ENCODE measurements around the gene FCN3. TPM values are rescaled to one million over a fixed set of nuclear protein-coding genes. Genes with fewer than 3 reads are reported as not detected.

FCN3 gene
- total and polyA plus RNA-seq, 9 of the 15 experiments (the other 6 are each of a cell fraction or from before 2014, with no cell fraction given): 0.49 TPM; not detected in 8

DNA sequence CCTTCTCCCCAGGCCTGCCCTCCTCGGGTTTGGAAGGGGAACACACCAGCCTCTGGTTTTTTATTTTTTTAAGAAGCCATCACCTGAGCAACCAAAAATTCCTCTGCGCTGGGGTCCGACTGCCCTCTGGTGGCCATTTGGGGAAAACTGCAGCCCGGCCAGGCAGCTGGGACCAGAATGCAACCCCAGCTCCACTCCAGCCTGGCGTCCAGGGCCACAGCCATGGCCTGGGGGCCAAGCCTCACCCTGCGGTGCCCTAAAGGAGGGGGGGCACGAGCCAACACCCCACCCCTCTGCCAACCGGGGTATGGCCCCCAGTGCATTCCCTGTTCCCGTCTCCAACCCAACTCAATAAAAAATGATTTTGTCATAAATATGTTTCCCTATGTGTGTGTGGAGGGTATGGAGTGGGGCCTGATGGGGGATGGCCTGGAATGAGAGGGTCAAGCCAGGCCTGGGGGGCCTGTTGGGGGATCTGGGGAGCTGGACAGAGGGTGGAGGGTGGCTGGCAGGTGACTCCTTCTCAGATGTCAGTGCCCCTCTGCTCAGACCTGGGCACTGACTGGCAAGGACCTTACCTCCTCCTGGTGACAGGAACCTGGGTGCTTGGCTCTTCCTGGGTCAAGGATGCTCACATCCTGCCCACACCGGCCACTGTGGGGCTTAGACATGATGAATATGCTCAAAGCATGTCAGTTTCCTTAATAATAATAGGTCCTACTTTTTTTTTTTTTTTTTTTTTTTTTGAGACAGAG, 21.0 kb upstream of the FCN3 start (continued):
- no peak for TF ChIP-seq RERE (CRISPR knock-in tag; IDR thresholded peaks at IDR 0.05; ENCODE audit: borderline replicate concordance)

- WGBS (ENCODE audit: insufficient coverage, low coverage, missing lambda C conversion rate): 75% methylated on average over 1 of the region's 1 CpG
Observed at GRCh38 chr1:27394925-27395324, 20.3 kb upstream of the FCN3 start.

More at GRCh38 chr1:27394925-27395324, 20.3 kb upstream of the FCN3 start:
- Histone ChIP-seq H3K27ac (ENCODE audit: extremely low read depth, low read depth, low read length) (peak overlapping the region; percentile 8; the same call in 1 of the 3 replicates), H4K20me1 (replicated peaks; ENCODE audit: control insufficient read depth, insufficient read depth, low read length) (no peaks in the 10 kb centered on the region), H3K9me1 (ENCODE audit: control insufficient read depth, insufficient read depth, low read length) (no peaks in the 10 kb centered on the region), H3K9ac (ENCODE audit: insufficient read depth in 1 of 2, low read depth in 2 of 2, low read length in 2 of 2) (no peak overlapping the region), H3K4me1 (replicated peaks in 1 of 2; ENCODE audit: control insufficient read depth in 2 of 2, insufficient read depth in 2 of 2, low read length in 2 of 2) (peaks cover 8 to 55% of the 10 kb centered on the region in 2 experiments), H3K36me3 (ENCODE audit: control insufficient read depth, insufficient read depth, low read length) (peaks cover 9% of the 10 kb centered on the region; the same call in 1 of the 3 replicates), H3K4me2 (ENCODE audit: insufficient read depth, low read length) (no peak overlapping the region), H3K9me3 (replicated peaks; ENCODE audit: control insufficient read depth, insufficient read depth, low read depth, low read length) (no peaks in the 10 kb centered on the region), H3K79me2 (ENCODE audit: control insufficient read depth, insufficient read depth, low read length) (peaks cover 12% of the 10 kb centered on the region), H2AFZ (ENCODE audit: low read depth, low read length) (no peak overlapping the region), H3K27me3 (ENCODE audit: control insufficient read depth in 2 of 2, insufficient read depth in 2 of 2, low read length in 2 of 2) (no peaks in the 10 kb centered on the region), H3K4me3 (no peak overlapping the region)
- no peak for DNase-seq (ENCODE audit: extremely low read depth in 1 of 4, low spot score in 3 of 4)
- in situ Hi-C loops (cut with MboI) (loop anchor here (5.0 kb wide), 3 partner anchors 212 to 293 kb away; no protein-coding TSS in a partner anchor), intact Hi-C loops (cut with micrococcal nuclease) (loop anchor here (1.0 to 5.0 kb wide), 5 partner anchors 38 to 348 kb away; no protein-coding TSS in a partner anchor)
- TF ChIP-seq ZNF444 (CRISPR knock-in tag; IDR thresholded peaks at IDR 0.05) (no peak), SP2 (IDR thresholded peaks at IDR 0.05; ENCODE audit: extremely low read depth, low read depth, low read length, poor library complexity, severe bottlenecking) (no peak), TBP (optimal IDR thresholded peaks at IDR 0.05; ENCODE audit: low read depth, low read length) (peak; percentile 3), HIVEP1 (CRISPR knock-in tag; IDR thresholded peaks at IDR 0.05) (no peak), TEAD2 (tag; IDR thresholded peaks at IDR 0.05) (no peak)
- TF ChIP-seq, protein P1, sequence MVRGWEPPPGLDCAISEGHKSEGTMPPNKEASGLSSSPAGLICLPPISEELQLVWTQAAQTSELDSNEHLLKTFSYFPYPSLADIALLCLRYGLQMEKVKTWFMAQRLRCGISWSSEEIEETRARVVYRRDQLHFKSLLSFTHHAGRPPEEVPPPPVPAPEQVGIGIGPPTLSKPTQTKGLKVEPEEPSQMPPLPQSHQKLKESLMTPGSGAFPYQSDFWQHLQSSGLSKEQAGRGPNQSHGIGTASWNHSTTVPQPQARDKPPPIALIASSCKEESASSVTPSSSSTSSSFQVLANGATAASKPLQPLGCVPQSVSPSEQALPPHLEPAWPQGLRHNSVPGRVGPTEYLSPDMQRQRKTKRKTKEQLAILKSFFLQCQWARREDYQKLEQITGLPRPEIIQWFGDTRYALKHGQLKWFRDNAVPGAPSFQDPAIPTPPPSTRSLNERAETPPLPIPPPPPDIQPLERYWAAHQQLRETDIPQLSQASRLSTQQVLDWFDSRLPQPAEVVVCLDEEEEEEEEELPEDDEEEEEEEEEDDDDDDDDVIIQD (CRISPR knock-in tag; IDR thresholded peaks at IDR 0.05): no peak
- TF ChIP-seq, protein P2, sequence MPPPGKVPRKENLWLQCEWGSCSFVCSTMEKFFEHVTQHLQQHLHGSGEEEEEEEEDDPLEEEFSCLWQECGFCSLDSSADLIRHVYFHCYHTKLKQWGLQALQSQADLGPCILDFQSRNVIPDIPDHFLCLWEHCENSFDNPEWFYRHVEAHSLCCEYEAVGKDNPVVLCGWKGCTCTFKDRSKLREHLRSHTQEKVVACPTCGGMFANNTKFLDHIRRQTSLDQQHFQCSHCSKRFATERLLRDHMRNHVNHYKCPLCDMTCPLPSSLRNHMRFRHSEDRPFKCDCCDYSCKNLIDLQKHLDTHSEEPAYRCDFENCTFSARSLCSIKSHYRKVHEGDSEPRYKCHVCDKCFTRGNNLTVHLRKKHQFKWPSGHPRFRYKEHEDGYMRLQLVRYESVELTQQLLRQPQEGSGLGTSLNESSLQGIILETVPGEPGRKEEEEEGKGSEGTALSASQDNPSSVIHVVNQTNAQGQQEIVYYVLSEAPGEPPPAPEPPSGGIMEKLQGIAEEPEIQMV (tag; conservative IDR thresholded peaks at IDR 0.05; ENCODE audit: low read depth): no peak
- no TSS peak for BruUV-seq (replicated peaks)
- POLR2A ChIA-PET: interaction anchor here (0.6 to 2.1 kb wide), 6 partner anchors 28 to 243 kb away, joined by 3 to 10 read pairs (median 4); partner anchors contain the start of gene MAP3K6
- FAIRE-seq: no peak
- no peak for ATAC-seq
- CTCF ChIA-PET (ENCODE audit: low intra/inter-chr PET ratio): interaction anchor here (0.6 to 2.9 kb wide), 12 partner anchors 28 to 350 kb away, joined by 3 to 49 read pairs (median 4); partner anchors contain the start of genes AHDC1 and MAP3K6
